ENCODE measurements around the gene CXCL14.

DNA sequence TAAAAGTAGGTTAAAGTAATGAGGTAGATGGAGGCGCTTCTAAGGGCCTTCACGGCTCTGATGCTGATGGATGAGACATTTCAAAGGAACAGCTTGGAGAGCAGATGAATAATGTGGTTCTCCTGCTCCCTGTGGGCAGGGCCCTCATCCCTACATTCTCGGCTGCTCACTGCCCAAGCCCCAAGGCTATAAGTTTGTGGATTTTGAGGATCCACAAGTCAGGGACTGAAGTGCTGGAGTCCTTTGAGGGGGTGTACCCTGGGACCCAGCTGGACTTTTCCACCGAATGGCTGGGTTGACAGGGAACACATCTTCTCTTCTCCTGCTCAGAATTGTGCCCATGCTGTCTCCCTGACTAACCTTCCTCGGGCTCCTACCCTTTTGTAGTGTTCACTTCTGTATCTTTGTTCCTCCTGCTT lies 21.4 kb upstream of the CXCL14 start:
- TF ChIP-seq CTCF (IDR thresholded peaks at IDR 0.05) (no peak), POLR2AphosphoS5 (IDR thresholded peaks at IDR 0.05) (no peak), POLR2A (IDR thresholded peaks at IDR 0.05) (no peak), EP300 (IDR thresholded peaks at IDR 0.05) (no peak)
